GM04503 (cell line): ENCODE measurements around the gene HOXC11.

ENCODE experiments used
- DNase-seq: peaks from one replicate; pipeline ENCODE4 v3.0.0-alpha.2; 2012; ENCODE audit warnings: low read depth

HOXC11 gene

GRCh38 chr12:53956914-53957536 is 15.9 kb upstream of the HOXC11 start:
- DNase-seq: no peak

- no peak for DNase-seq
These were observed 14.8 kb upstream of the HOXC11 start for GRCh38 chr12:53958128-53958527.

GRCh38 chr12:53959314-53959713 is 13.6 kb upstream of the HOXC11 start:
- no peak for DNase-seq

- DNase-seq: no peak
These were observed 12.5 kb upstream of the HOXC11 start for GRCh38 chr12:53960187-53961024.

- no peak for DNase-seq
These were observed 11.7 kb upstream of the HOXC11 start for GRCh38 chr12:53961025-53961761.

GRCh38 chr12:53963005-53963404 is 9.9 kb upstream of the HOXC11 start:
- no peak for DNase-seq

GRCh38 chr12:53963434-53964314 is 9.3 kb upstream of the HOXC11 start:
- no peak for DNase-seq

- no peak for DNase-seq
These were observed 8.6 kb upstream of the HOXC11 start for GRCh38 chr12:53964315-53964713.

- DNase-seq: no peak
These were observed 7.4 kb upstream of the HOXC11 start for GRCh38 chr12:53965281-53966084.

GRCh38 chr12:53966085-53966384 is 6.9 kb upstream of the HOXC11 start:
- DNase-seq: no peak

GRCh38 chr12:53966385-53967133 is 6.4 kb upstream of the HOXC11 start:
- no peak for DNase-seq

GRCh38 chr12:53967421-53967925 is 5.5 kb upstream of the HOXC11 start:
- DNase-seq: no peak

GRCh38 chr12:53968214-53969127 is 4.5 kb upstream of the HOXC11 start:
- DNase-seq: no peak

GRCh38 chr12:53969588-53970259 is 3.2 kb upstream of the HOXC11 start:
- DNase-seq: no peak

- no peak for DNase-seq
These were observed 2.5 kb upstream of the HOXC11 start for GRCh38 chr12:53970451-53970850.

- DNase-seq: no peak
These were observed 1.8 kb upstream of the HOXC11 start for GRCh38 chr12:53971129-53971528.

- DNase-seq: no peak
These were observed 1.2 kb upstream of the HOXC11 start for GRCh38 chr12:53971686-53972085.

- DNase-seq: no peak
These were observed 699 bp upstream of the HOXC11 start for GRCh38 chr12:53972152-53972702.
